Measurements from ENCODE around the gene LHFPL2. TPM values are rescaled to one million over a fixed set of nuclear protein-coding genes. Genes with fewer than 3 reads are reported as not detected.

LHFPL2 gene
- total RNA-seq, 1 donor from 2014 or later: 35.9 TPM

DNA sequence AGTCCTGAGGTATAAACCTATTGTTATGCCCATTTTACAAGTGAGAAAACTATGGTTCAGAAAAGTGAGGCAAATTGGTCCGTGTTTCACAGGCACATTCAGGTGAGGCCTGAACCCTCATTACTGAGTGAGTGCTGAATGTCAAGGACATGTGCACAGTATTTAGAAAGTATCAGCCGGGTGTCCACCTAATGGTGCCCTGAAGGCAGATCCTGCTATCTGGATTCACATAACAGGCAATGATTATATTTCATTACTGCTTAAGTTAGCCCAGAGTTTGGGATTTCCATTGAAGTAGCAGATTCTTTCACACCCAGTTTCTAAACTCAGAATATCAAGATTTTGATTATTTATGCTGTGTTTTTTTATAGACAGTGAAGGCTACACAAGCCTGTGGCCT, 142.7 kb downstream of the LHFPL2 start:
- no peak for DNase-seq (ENCODE audit: low spot score)

DNA sequence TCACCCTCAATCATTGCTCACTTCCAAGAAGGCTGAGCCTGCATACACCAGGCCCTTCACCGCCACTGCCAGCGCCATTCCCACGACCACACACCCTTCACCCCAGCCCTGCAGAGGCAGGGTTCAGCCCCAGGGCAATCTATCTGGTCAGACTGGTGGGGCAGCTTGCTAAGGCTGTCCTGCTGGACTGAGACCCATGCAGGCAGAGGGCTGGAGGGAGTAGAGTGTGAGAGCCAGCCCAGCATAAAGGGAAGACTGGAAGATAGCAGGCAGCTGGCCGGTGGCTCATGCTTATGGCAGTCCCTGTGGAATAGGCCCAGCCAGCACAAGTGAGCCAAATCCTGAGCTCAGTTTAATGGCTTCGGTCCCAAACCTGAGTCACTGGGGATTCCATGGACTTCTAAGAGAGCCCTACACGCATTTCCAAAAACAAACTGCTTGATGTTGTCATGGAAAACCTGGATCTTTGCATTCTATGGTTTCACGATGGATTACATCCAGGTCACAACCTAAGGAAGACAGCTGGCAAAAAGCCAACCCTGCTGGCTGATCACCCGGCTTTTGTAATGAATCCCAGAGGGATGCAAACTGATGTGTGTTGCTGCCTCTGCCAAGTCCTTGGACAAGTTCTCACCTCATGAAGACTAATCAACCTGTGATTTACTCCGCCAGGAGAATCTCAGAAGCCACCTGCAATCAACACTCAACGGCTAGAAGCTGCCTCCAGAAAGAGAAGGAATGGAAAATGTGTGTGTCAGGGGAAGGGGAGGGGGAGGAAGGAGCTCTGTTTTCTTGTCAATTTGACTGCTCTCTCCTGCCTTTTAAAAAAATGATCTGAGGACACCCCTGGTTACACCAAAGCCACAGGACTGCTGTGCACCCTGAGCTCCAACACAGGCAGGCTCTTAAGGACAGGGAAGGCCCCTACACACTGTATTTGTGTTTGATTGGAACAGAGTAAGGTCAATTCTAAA, 143.6 kb downstream of the LHFPL2 start:
- peak; percentile 97 for DNase-seq (ENCODE audit: low spot score)

DNA sequence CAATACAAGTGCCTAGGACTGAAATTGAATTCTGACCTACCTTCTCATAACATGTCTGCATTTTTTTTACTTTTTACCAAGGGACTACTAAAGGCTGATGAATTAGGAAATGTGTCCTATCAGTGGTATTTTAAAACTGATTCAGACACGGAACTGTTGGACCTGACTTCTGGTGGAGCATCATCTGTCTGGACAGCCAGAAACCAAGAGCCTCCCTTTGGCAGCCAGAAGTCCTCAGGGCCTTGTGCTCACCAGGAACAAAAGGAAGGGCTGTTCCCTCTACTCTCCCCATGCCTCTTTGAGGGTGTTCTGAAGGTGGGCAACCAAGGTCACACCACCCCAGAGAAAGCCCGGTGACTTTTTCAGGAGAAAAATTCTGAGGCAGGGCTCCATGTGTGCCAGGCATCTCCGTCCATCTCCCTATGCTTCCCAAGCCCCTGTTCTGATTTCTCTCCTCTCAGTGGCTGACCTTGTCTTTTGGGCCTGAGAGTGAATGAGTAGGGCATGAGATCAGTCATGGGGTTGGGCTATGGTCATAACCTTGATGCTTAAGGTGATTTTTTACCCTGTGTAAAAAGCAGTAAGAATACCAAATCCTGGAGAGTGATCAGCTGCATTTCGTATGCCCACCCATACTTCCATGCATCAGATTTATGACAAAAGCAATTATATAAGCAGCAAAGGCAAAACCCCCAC, 144.5 kb downstream of the LHFPL2 start:
- DNase-seq (ENCODE audit: low spot score): no peak

- DNase-seq (ENCODE audit: low spot score): peak; percentile 69
Observed at GRCh38 chr5:78501411-78502352, 146.9 kb downstream of the LHFPL2 start.

- no peak for DNase-seq (ENCODE audit: low spot score)
Observed at GRCh38 chr5:78500871-78501270, 147.7 kb downstream of the LHFPL2 start.

DNA sequence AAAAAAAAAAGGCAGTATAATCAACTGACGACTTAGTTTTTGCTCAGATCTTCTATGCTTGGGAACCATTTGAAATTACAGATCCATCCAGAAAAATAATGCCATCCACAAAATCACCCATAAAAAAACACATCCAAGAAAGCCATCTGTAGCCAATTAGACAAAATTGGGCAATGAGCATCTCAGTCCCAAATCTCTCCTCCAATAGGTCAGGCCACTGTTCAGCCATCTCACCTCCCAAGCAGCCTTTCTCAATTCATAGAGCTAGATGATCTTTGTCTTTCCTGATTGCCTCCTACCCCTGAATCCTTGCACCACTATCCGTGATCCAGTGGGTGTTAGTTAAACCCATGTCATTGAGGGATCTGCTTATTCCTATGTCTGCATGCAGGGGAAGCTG, 148.5 kb downstream of the LHFPL2 start:
- DNase-seq (ENCODE audit: low spot score): no peak

DNA sequence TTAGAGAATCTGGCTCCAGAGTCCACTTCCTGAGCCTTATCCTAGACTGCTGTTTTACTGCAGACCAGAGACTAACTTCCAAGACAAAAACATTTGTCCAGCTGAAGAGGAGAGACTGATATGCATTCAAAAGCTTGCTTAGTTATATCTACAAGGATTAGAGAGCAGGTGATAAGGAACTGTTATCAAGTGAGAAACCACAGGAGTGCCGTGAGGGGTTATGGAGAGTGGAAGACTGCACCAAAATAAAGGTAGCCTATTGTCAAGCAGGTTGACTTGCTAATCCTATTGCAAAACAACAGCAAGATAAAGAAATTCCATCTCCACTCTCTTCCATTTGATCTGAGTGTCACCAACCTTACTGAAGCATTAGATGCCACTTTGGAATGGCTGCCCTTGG, 149.1 kb downstream of the LHFPL2 start:
- no peak for DNase-seq (ENCODE audit: low spot score)

DNA sequence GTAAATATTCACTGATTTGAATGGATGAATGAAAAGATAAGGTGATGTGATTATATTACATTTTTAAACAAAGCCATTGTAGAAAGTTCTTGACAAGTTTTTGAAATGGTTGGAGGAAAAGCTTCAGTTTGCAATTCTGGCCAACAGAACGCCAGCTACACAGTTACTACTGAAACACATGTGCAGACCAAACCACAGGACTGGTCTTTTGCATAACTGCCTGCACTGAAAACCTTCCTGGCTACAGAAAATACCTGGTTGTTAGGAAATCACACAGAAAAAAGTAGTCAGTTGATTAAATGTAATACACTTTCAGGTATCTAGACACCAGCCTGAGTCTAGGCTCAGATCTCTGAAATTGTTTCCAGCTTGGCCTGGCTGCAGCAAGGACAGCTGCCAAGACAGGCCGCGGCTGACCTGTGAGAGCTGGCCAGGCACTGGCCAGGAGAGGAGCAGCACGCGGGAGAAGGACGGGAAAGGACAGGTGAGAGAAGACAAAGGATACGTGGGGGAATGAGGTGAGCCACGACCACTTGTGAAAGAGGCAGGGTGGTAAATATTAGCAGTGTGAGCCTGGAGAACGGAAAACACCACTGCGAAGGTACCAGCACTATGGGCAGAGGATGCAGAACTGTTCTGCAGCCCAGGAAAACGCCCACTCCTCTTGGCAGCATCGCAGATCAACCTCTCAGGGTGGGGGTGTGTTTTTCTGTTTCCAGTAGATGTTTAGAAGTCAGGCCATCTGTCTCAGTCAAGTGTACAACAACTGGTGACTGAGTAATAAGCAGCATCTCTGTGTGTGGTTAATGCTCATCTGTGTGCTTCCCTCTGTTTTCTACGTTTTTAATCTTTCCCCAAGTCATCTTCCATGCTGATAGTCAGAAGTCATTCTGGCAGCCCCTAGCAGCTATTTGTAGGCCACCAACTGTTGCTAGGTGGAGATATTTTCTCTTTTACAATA, 150.7 kb downstream of the LHFPL2 start:
- DNase-seq (ENCODE audit: low spot score): no peak

- peak; percentile 36 for DNase-seq (ENCODE audit: low spot score)
Observed at GRCh38 chr5:78496373-78496772, 152.2 kb downstream of the LHFPL2 start.

GRCh38 chr5:78495800-78496199, 152.8 kb downstream of the LHFPL2 start:
- no peak for DNase-seq (ENCODE audit: low spot score)

- no peak for DNase-seq (ENCODE audit: low spot score)
Observed at GRCh38 chr5:78492650-78493049, 155.9 kb downstream of the LHFPL2 start.

GRCh38 chr5:78492224-78492623, 156.3 kb downstream of the LHFPL2 start:
- DNase-seq (ENCODE audit: low spot score): no peak

DNA sequence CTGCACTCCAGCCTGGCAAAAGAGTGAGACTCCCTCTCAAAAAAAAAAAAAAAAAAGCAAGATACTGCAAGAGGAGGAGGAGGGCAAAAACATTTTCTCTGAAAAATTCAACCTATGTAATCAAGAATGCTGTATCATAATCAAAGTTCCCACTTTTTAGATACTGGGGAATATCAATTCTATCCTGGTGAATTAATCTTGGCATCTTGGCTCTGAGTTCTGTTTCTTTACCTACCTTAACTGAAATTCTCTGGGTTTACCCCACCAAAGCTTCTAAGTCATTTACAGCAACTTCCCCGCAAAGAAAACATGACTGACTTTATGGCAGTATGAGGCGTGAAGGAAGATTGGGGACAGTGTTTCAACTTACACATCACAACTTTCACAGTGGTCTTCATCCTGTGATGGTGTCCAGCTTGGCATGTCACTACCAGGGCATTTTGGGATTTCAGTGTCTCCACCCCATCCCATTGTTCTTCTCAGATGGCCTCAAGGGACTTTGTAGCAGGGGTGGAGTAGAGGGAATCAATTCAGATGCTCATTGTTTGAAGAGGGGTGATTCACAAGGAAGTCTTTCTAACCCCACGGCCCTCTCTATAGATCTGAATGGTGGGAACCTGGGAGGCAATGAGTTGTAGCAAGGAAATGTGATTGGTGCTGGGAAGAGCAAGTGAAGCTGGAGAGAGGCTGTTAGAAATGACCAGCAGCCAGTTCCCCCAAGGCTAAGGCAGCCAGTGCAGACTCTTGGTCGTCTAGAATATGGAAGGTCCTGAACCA, 157.7 kb downstream of the LHFPL2 start:
- no peak for DNase-seq (ENCODE audit: low spot score)

DNA sequence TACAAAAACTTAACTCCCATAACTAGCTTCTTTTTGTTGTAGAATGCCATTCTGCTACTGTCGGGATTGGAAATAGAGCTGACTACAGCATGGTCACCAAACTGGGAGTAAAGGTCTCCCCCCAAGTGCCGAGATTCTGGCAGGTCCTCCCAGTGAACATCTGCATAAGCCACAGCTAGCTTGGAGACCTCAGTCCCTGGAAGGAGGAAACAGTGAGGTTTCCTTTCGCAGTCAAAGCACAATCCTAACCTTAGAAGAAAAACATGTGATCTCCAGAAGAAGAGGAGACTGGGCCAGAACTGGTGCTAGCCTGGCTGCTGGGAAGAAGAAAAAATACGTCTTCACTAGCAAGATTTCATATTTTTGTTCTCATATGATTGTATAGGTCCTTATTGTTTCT, 160.7 kb downstream of the LHFPL2 start:
- DNase-seq (ENCODE audit: low spot score): no peak

DNA sequence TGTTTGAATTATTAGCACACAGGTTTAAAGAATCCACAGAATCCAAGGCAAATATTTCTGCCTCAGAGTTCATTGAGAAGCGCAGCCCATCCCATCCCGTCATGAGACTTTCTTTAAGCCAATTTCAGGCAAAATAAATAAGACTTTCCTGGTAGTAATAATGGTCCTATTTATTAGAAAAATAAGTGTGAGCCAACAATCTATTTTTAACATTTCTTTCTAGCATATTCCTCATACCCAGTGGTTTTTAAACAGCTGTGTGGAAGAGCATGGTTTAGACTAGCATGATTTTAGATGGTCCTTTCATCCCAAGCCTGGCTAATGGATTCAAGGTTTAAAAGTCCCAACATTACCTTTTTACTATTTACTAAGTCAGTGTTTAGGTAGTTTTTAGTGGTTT, 162.4 kb downstream of the LHFPL2 start:
- DNase-seq (ENCODE audit: low spot score): no peak

- peak; percentile 56 for DNase-seq (ENCODE audit: low spot score)
Observed at GRCh38 chr5:78483809-78484521, 164.6 kb downstream of the LHFPL2 start.

DNA sequence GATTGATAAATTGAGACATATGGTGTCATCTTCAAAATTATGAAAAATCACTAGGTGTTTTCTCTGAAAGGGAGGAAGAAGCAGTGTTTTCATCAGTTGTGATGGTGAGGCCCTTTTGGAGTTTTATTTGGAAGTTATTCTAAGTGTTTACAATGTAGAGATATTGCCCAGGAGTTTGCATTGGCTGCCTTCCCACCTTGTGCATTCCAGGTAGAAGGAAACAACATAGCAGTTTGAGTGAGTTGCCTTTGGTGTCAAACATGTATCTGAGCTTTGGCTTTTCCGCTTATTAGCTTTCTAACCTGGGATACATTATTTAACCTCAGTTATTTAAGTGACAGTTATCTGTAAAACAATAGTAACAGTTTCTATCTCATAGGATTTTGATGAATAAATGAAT, 165.6 kb downstream of the LHFPL2 start:
- no peak for DNase-seq (ENCODE audit: low spot score)

DNA sequence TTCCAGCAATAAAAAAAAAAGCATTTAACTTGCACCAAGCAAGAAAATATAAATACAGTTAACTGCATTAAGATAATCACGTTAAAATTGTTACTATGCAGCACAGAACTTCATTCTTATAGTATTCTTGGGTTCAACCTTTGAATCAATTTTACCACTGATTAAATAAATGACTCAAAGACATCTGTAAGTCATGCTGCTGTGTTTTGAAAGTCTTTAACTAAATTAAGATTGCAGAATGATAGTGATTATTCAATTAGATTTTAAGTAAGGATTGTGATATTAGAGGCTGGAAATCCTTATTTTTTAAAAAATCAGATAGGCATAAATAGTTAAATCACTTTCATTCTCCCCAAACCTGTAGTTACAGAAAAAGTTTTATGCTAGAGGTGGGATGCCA, 171.8 kb downstream of the LHFPL2 start:
- no peak for DNase-seq (ENCODE audit: low spot score)

- DNase-seq (ENCODE audit: low spot score): no peak
Observed at GRCh38 chr5:78475370-78475769, 173.2 kb downstream of the LHFPL2 start.

Measured in umbilical cord (tissue), 2 donors.